Osteoblast (primary cell): ENCODE measurements around the gene KIF6. TPM values are rescaled to one million over a fixed set of nuclear protein-coding genes. Genes with fewer than 3 reads are reported as not detected.

Experiments used
- DNase-seq: peaks from one replicate; pipeline ENCODE4 v3.0.0; 2011; ENCODE audit warnings: low spot score, mixed read lengths; ENCODE audit not compliant: insufficient read length; ENCODE audit errors: missing footprints
- H2AFZ ChIP-seq: 2 replicates; pipeline ENCODE4 v1.6.0; 2011; ENCODE audit warnings: mild to moderate bottlenecking, low read length
- H3K27ac ChIP-seq: 2 replicates; pipeline ENCODE4 v1.5.1; 2011; ENCODE audit warnings: mild to moderate bottlenecking, low read depth, low read length, moderate library complexity
- H3K27me3 ChIP-seq: 2 replicates; pipeline ENCODE4 v1.6.0; 2012; ENCODE audit warnings: mild to moderate bottlenecking, control low read depth, inconsistent platforms, low read length, moderate library complexity; ENCODE audit not compliant: insufficient read depth
- H3K36me3 ChIP-seq: 2 replicates; pipeline ENCODE4 v1.5.1; 2011; ENCODE audit warnings: mild to moderate bottlenecking, low read length, control low read depth, moderate library complexity; ENCODE audit not compliant: insufficient read depth
- H3K4me1 ChIP-seq: 2 replicates; pipeline ENCODE4 v1.5.1; 2011; ENCODE audit warnings: mild to moderate bottlenecking, low read length, control low read depth, moderate library complexity; ENCODE audit not compliant: insufficient read depth
- H3K4me2 ChIP-seq: 2 replicates; pipeline ENCODE4 v1.6.0; 2011; ENCODE audit warnings: mild to moderate bottlenecking, low read length; ENCODE audit not compliant: insufficient read depth
- H3K4me3 ChIP-seq: fragments of 200-600 bp; sonication (generic); 3 replicates; pipeline ENCODE4 v1.5.1; 2012; ENCODE audit warnings: mild to moderate bottlenecking, low read length, inconsistent platforms; ENCODE audit not compliant: insufficient read depth
- H3K79me2 ChIP-seq: 2 replicates; pipeline ENCODE4 v1.6.0; 2012; ENCODE audit warnings: mild to moderate bottlenecking, low read length, control low read depth, inconsistent platforms; ENCODE audit not compliant: insufficient read depth
- H3K9me3 ChIP-seq: 2 replicates; pipeline ENCODE4 v1.5.1; 2011; ENCODE audit warnings: low read depth, low read length, control low read depth
- H4K20me1 ChIP-seq: 2 replicates; pipeline ENCODE4 v1.6.0; 2012; ENCODE audit warnings: mild to moderate bottlenecking, low read length, control low read depth; ENCODE audit not compliant: insufficient read depth
- CTCF ChIP-seq: IDR thresholded peaks from 2 replicates; pipeline ENCODE4 v1.5.1; 2011; ENCODE audit warnings: mild to moderate bottlenecking, low read depth, low read length, moderate library complexity; ENCODE audit errors: extremely low read depth
- total RNA-seq: library from RNA; depleted of rRNA; stranded (reverse); fragments of >200 nt; gene quantifications from 2 replicates; pipeline ENCODE4 v1.2.3, GENCODE V29; 2012

KIF6 gene
- total RNA-seq, 1 donor, result 1.4 TPM

- TF ChIP-seq CTCF, result no peak
- no peaks in the 10 kb centered on the region for H3K9me3 ChIP-seq
- no peak overlapping the region for H3K27ac ChIP-seq
- H2AFZ ChIP-seq, result no peak overlapping the region
- H3K79me2 ChIP-seq, result no peaks in the 10 kb centered on the region
- no peaks in the 10 kb centered on the region for H3K4me1 ChIP-seq
- H3K4me2 ChIP-seq, result no peak overlapping the region
- no peak for DNase-seq
- no peaks in the 10 kb centered on the region for H3K36me3 ChIP-seq
- no peaks in the 10 kb centered on the region for H4K20me1 ChIP-seq
- H3K4me3 ChIP-seq, result no peak overlapping the region
- no peaks in the 10 kb centered on the region for H3K27me3 ChIP-seq
Observed at GRCh38 chr6:39590871-39591393, 134.3 kb downstream of the KIF6 start.

GRCh38 chr6:39587080-39587479 is 138.1 kb downstream of the KIF6 start:
- no peaks in the 10 kb centered on the region for H4K20me1 ChIP-seq
- no peaks in the 10 kb centered on the region for H3K79me2 ChIP-seq
- no peak for DNase-seq
- H3K4me1 ChIP-seq, result no peaks in the 10 kb centered on the region
- no peaks in the 10 kb centered on the region for H3K27me3 ChIP-seq
- no peak overlapping the region for H3K4me3 ChIP-seq
- no peak overlapping the region for H3K4me2 ChIP-seq
- H3K36me3 ChIP-seq, result no peaks in the 10 kb centered on the region
- no peak for TF ChIP-seq CTCF
- H2AFZ ChIP-seq, result no peak overlapping the region
- H3K9me3 ChIP-seq, result no peaks in the 10 kb centered on the region
- H3K27ac ChIP-seq, result no peak overlapping the region

- H3K9me3 ChIP-seq, result no peaks in the 10 kb centered on the region
- H3K36me3 ChIP-seq, result no peaks in the 10 kb centered on the region
- H2AFZ ChIP-seq, result no peak overlapping the region
- H3K27me3 ChIP-seq, result no peaks in the 10 kb centered on the region
- H3K27ac ChIP-seq, result no peak overlapping the region
- H3K4me1 ChIP-seq, result no peaks in the 10 kb centered on the region
- H4K20me1 ChIP-seq, result no peaks in the 10 kb centered on the region
- H3K4me3 ChIP-seq, result no peak overlapping the region
- DNase-seq, result no peak
- TF ChIP-seq CTCF, result no peak
- H3K4me2 ChIP-seq, result no peak overlapping the region
- H3K79me2 ChIP-seq, result no peaks in the 10 kb centered on the region
Observed at GRCh38 chr6:39585641-39586040, 139.6 kb downstream of the KIF6 start.

- Histone ChIP-seq H3K4me2 (no peak overlapping the region), H3K36me3 (no peaks in the 10 kb centered on the region), H3K27ac (no peak overlapping the region), H4K20me1 (no peaks in the 10 kb centered on the region), H3K4me1 (no peaks in the 10 kb centered on the region), H2AFZ (no peak overlapping the region), H3K4me3 (no peak overlapping the region), H3K9me3 (no peaks in the 10 kb centered on the region), H3K79me2 (no peaks in the 10 kb centered on the region), H3K27me3 (no peaks in the 10 kb centered on the region)
- TF ChIP-seq CTCF, result no peak
- DNase-seq, result no peak
Observed at GRCh38 chr6:39577446-39578165, 147.6 kb downstream of the KIF6 start.
